ENCODE results near the gene MTM1.
A peak's percentile ranks its signal among the peaks of the same experiment; 100 is the strongest.

The MTM1 gene

GRCh38 chrX:150548251-150548650 is 20.2 kb upstream of the MTM1 start:
- DNase-seq (ENCODE audit: low read depth in 1 of 2, low spot score in 1 of 2): no peak

- no peak for DNase-seq (ENCODE audit: low read depth in 1 of 2, low spot score in 1 of 2)
These were observed 19.7 kb upstream of the MTM1 start for GRCh38 chrX:150548684-150549083.

GRCh38 chrX:150551963-150552362 is 16.5 kb upstream of the MTM1 start:
- DNase-seq (ENCODE audit: low read depth in 1 of 2, low spot score in 1 of 2): no peak

- DNase-seq (ENCODE audit: low read depth in 1 of 2, low spot score in 1 of 2): no peak
These were observed 10.0 kb upstream of the MTM1 start for GRCh38 chrX:150558424-150558823.

- DNase-seq (ENCODE audit: low read depth in 1 of 2, low spot score in 1 of 2): no peak
These were observed 3.6 kb upstream of the MTM1 start for GRCh38 chrX:150564838-150565237.

- no peak for DNase-seq (ENCODE audit: low read depth in 1 of 2, low spot score in 1 of 2)
These were observed 2.9 kb upstream of the MTM1 start for GRCh38 chrX:150565551-150565950.

- DNase-seq (ENCODE audit: low read depth in 1 of 2, low spot score in 1 of 2): no peak
These were observed 1.7 kb upstream of the MTM1 start for GRCh38 chrX:150566734-150567182.

GRCh38 chrX:150567645-150568319 is 639 bp upstream of the MTM1 start:
- no peak for DNase-seq (ENCODE audit: low read depth in 1 of 2, low spot score in 1 of 2)

GRCh38 chrX:150569155-150569477 is 695 bp downstream of the MTM1 start:
- no peak for DNase-seq (ENCODE audit: low read depth in 1 of 2, low spot score in 1 of 2)

- no peak for DNase-seq (ENCODE audit: low read depth in 1 of 2, low spot score in 1 of 2)
These were observed 2.1 kb downstream of the MTM1 start for GRCh38 chrX:150570512-150570911.

- DNase-seq (ENCODE audit: low read depth in 1 of 2, low spot score in 1 of 2): no peak
These were observed 3.8 kb downstream of the MTM1 start for GRCh38 chrX:150572206-150572605.

GRCh38 chrX:150573106-150573505 is 4.7 kb downstream of the MTM1 start:
- no peak for DNase-seq (ENCODE audit: low read depth in 1 of 2, low spot score in 1 of 2)

- DNase-seq (ENCODE audit: low read depth in 1 of 2, low spot score in 1 of 2): no peak
These were observed 5.3 kb downstream of the MTM1 start for GRCh38 chrX:150573702-150574101.

- no peak for DNase-seq (ENCODE audit: low read depth in 1 of 2, low spot score in 1 of 2)
These were observed 6.4 kb downstream of the MTM1 start for GRCh38 chrX:150574559-150575418.

- DNase-seq (ENCODE audit: low read depth in 1 of 2, low spot score in 1 of 2): peak in 1 of 2 donors; percentile 46
These were observed 7.0 kb downstream of the MTM1 start for GRCh38 chrX:150575419-150575814.

- no peak for DNase-seq (ENCODE audit: low read depth in 1 of 2, low spot score in 1 of 2)
These were observed 8.8 kb downstream of the MTM1 start for GRCh38 chrX:150577174-150577573.

GRCh38 chrX:150581093-150581775 is 12.8 kb downstream of the MTM1 start:
- no peak for DNase-seq (ENCODE audit: low read depth in 1 of 2, low spot score in 1 of 2)

GRCh38 chrX:150582338-150582948 is 14.0 kb downstream of the MTM1 start:
- no peak for DNase-seq (ENCODE audit: low read depth in 1 of 2, low spot score in 1 of 2)

- DNase-seq (ENCODE audit: low read depth in 1 of 2, low spot score in 1 of 2): peak; percentile 10 to 12
These were observed 19.4 kb downstream of the MTM1 start for GRCh38 chrX:150587585-150588503.

- DNase-seq (ENCODE audit: low read depth in 1 of 2, low spot score in 1 of 2): no peak
These were observed 26.2 kb downstream of the MTM1 start for GRCh38 chrX:150594584-150594983.

- DNase-seq (ENCODE audit: low read depth in 1 of 2, low spot score in 1 of 2): no peak
These were observed 30.8 kb downstream of the MTM1 start for GRCh38 chrX:150599226-150599625.
